ENCODE measurements around the gene MAST2. TPM values are rescaled to one million over a fixed set of nuclear protein-coding genes. Genes with fewer than 3 reads are reported as not detected.

MAST2 gene
- total RNA-seq, 4 donors from 2014 or later: 44.9 to 78.3 (median 68.5) TPM

DNA sequence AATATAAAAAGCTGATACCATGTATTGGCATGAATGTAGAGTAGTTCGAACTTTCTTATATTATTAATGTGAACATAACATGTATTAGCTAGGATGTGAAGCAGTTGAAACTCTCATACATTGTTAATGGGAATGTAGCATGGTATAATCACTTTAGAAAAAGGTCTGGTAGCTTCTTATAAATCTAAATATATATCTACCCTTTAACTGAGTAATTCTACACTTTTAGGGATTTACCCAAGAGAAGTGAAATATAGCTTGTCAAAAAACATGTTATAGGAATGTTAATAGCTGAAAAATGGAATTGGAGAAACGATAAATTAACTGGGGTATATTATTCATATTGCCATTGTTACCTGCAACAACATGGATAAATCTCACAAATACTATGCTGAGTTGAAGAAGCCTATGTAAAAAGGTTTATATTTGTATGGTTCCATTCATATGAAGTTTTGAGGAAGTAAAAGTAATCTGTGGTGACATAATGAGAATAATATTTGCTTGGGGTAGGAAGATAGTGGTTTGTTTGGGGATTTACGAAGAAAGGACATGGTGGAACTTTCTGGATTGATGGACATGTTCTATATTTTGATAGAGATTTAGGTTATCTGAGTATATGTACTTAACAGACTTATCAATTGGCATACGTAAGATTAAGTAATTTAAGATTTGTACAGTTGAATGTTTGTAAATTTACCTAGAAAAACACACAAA, 76.6 kb downstream of the MAST2 start:
- Histone ChIP-seq H3K4me3 (no peak overlapping the region), H3K9me3 (no peaks in the 10 kb centered on the region)

DNA sequence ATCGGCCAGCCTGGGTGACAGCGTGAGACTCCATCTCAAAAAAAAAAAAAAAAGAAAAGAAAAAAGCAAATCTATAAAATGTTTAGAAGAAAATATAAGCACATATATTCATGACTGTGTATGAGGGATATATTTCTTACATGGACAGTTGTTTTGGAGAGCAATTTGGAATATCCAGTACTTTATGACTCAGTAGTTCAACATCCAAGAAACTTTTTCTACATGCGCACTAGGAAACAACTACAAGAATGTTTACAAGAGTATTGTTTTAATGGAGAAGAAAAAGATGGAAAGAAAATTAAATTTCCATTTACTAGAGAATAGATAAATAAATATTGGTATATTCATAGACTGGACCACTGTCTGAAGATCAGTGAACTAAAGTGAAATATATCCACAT, 77.5 kb downstream of the MAST2 start:
- H3K4me3 ChIP-seq: no peak overlapping the region
- H3K9me3 ChIP-seq: no peaks in the 10 kb centered on the region
- no peak for TF ChIP-seq POLR2AphosphoS5 (IDR thresholded peaks at IDR 0.05)
- TF ChIP-seq, protein P1, sequence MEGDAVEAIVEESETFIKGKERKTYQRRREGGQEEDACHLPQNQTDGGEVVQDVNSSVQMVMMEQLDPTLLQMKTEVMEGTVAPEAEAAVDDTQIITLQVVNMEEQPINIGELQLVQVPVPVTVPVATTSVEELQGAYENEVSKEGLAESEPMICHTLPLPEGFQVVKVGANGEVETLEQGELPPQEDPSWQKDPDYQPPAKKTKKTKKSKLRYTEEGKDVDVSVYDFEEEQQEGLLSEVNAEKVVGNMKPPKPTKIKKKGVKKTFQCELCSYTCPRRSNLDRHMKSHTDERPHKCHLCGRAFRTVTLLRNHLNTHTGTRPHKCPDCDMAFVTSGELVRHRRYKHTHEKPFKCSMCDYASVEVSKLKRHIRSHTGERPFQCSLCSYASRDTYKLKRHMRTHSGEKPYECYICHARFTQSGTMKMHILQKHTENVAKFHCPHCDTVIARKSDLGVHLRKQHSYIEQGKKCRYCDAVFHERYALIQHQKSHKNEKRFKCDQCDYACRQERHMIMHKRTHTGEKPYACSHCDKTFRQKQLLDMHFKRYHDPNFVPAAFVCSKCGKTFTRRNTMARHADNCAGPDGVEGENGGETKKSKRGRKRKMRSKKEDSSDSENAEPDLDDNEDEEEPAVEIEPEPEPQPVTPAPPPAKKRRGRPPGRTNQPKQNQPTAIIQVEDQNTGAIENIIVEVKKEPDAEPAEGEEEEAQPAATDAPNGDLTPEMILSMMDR (IDR thresholded peaks at IDR 0.05): no peak
- no peak for TF ChIP-seq POLR2A (IDR thresholded peaks at IDR 0.05; ENCODE audit: low read depth)
- TF ChIP-seq EP300 (IDR thresholded peaks at IDR 0.05): no peak
- no peaks in the 10 kb centered on the region for H3K36me3 ChIP-seq
- H3K27ac ChIP-seq (replicated peaks in 1 of 4): peak overlapping the region in 1 of 4 donors; percentile 38
- DNase-seq (ENCODE audit: extremely low spot score): no peak
- intact Hi-C loops (cut with DNase I): loop anchor here (10.0 kb wide), 1 partner anchor 196 kb away; the partner anchor contains the start of genes GPBP1L1 and TMEM69
- 90% methylated on average over 3 of the region's 3 CpGs for WGBS
- H3K27me3 ChIP-seq: no peaks in the 10 kb centered on the region
- peaks cover 0 to 16% (median 2%) of the 10 kb centered on the region in 4 donors for H3K4me1 ChIP-seq

More for the DNA sequence above, 76.6 kb downstream of the MAST2 start:
- Histone ChIP-seq H3K27me3 (no peaks in the 10 kb centered on the region), H3K27ac (replicated peaks in 1 of 4) (no peak overlapping the region), H3K36me3 (no peaks in the 10 kb centered on the region), H3K4me1 (peaks cover 0 to 16% (median 2%) of the 10 kb centered on the region in 4 donors)
- intact Hi-C loops (cut with DNase I): loop anchor here (10.0 kb wide), 3 partner anchors 75 to 305 kb away; partner anchors contain the start of genes GPBP1L1, MAST2 and TMEM69
- TF ChIP-seq EP300 (IDR thresholded peaks at IDR 0.05) (no peak), POLR2A (IDR thresholded peaks at IDR 0.05; ENCODE audit: low read depth) (no peak), POLR2AphosphoS5 (IDR thresholded peaks at IDR 0.05) (no peak)
- TF ChIP-seq, protein P1 (IDR thresholded peaks at IDR 0.05): no peak
- no peak for DNase-seq (ENCODE audit: extremely low spot score)
- 92% methylated on average over 4 of the region's 4 CpGs for WGBS

DNA sequence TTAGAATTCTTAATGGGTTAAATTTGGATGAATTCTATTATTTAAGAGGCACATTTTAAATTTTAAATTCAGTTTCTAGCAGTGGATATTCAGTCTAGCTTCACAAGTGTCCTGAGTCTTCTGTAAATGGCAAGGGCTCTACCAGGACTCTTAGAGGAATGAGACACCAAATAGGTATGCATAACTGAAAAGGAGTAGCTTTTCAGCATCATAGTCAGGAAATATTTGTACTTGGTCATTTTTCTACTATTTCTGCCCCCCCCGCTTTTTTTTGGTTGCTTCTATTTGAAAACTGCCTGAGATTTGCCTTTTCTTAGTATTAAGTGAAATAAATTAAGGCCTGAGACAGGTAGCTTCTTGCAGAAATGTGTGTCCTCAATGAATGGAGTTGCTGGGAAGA, 80.2 kb downstream of the MAST2 start:
- WGBS: 64% methylated on average over 1 of the region's 1 CpG
- no peak for DNase-seq (ENCODE audit: extremely low spot score)
- H3K9me3 ChIP-seq: no peaks in the 10 kb centered on the region
- H3K4me3 ChIP-seq: no peak overlapping the region
- intact Hi-C loops (cut with DNase I): loop anchor here (10.0 kb wide), 1 partner anchor 199 kb away; the partner anchor contains the start of genes GPBP1L1 and TMEM69
- H3K36me3 ChIP-seq: no peaks in the 10 kb centered on the region
- TF ChIP-seq, protein P1 (IDR thresholded peaks at IDR 0.05): no peak
- TF ChIP-seq POLR2AphosphoS5 (IDR thresholded peaks at IDR 0.05): no peak
- TF ChIP-seq POLR2A (IDR thresholded peaks at IDR 0.05; ENCODE audit: low read depth): no peak
- TF ChIP-seq EP300 (IDR thresholded peaks at IDR 0.05): no peak
- no peak overlapping the region for H3K27ac ChIP-seq (replicated peaks in 1 of 4)
- H3K4me1 ChIP-seq: peaks cover 0 to 16% (median 2%) of the 10 kb centered on the region in 4 donors
- H3K27me3 ChIP-seq: no peaks in the 10 kb centered on the region

DNA sequence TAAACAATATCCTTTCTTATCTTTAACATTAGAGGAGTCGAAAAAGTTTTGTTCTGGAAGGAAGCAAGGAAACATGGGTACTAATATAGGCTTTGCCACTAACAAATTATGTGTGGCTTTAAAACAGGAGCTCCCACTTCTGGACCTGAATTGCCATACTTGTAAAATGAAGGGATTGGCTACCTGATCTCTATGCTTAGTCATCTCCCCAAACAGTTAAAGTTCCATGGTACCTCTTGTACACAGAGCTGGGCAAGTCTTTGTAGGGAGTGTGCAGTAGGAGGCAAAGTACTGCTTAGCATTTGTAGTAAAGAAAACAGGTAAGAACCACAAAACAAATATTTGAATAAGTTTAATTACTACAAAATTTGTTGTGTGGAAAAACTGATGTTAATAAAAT, 81.3 kb downstream of the MAST2 start:
- intact Hi-C loops (cut with DNase I): loop anchor here (10.0 kb wide), 1 partner anchor 200 kb away; the partner anchor contains the start of genes GPBP1L1 and TMEM69
- TF ChIP-seq POLR2AphosphoS5 (IDR thresholded peaks at IDR 0.05) (no peak), POLR2A (IDR thresholded peaks at IDR 0.05; ENCODE audit: low read depth) (no peak), EP300 (IDR thresholded peaks at IDR 0.05) (no peak)
- TF ChIP-seq, protein P1 (IDR thresholded peaks at IDR 0.05): no peak
- 79% methylated on average over 1 of the region's 1 CpG for WGBS

More for the DNA sequence above, 81.3 kb downstream of the MAST2 start:
- Histone ChIP-seq H3K27me3 (no peaks in the 10 kb centered on the region), H3K27ac (replicated peaks in 1 of 4) (no peak overlapping the region), H3K4me1 (peaks cover 0 to 16% (median 2%) of the 10 kb centered on the region in 4 donors), H3K4me3 (no peak overlapping the region), H3K36me3 (no peaks in the 10 kb centered on the region), H3K9me3 (no peaks in the 10 kb centered on the region)
- no peak for DNase-seq (ENCODE audit: extremely low spot score)

All from esophagus muscularis mucosa (tissue), 4 donors.